GM21576 (cell line): ENCODE data around the gene SLC10A4.
"Not testable (repeated sequence)": the region's sequence is repeated elsewhere in the genome, so short reads cannot be mapped to it uniquely, and the experiment has no call there.

Source experiments
- ATAC-seq: cut with Tn5 transposase; IDR thresholded peaks from one replicate; pipeline ENCODE4 v1.9.1; 2021; ENCODE audit warnings: mild to moderate bottlenecking, moderate library complexity; ENCODE audit not compliant: unreplicated experiment

SLC10A4 gene, protein sequence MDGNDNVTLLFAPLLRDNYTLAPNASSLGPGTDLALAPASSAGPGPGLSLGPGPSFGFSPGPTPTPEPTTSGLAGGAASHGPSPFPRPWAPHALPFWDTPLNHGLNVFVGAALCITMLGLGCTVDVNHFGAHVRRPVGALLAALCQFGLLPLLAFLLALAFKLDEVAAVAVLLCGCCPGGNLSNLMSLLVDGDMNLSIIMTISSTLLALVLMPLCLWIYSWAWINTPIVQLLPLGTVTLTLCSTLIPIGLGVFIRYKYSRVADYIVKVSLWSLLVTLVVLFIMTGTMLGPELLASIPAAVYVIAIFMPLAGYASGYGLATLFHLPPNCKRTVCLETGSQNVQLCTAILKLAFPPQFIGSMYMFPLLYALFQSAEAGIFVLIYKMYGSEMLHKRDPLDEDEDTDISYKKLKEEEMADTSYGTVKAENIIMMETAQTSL

DNA sequence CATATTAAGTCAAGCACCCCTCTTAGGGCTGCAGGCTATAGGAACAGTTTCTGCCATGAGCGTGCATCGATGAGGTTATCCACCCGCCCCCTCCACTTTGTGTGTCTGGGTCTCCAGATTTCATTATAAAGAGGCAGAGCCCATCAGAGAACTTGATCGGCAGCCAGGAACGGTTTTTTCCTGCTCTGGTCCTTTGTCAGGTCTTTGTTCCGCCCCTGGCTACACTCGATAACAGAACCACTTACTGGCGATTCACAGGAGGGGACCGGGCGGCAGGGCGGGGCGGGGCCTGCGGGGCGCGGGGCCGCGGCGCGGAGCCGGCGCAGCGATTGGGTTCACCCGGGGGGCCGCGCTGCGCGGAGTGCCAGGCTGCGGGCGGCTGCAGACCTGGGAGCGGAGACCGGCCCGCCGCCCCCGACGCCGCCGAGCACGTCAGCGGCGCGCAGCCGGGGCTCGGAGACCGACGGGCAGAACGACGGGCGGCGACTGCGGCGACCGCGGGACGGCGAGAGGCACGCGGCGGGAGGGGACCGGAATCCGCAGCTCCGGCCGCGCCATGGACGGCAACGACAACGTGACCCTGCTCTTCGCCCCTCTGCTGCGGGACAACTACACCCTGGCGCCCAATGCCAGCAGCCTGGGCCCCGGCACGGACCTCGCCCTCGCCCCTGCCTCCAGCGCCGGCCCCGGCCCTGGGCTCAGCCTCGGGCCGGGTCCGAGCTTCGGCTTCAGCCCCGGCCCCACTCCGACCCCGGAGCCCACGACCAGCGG is at the start of gene SLC10A4:
SLC10A4 (plus strand) TSS at position 338 of the 771 bp plus-strand sequence; CDS start at position 557, 219 bp downstream.
- no peak for ATAC-seq

DNA sequence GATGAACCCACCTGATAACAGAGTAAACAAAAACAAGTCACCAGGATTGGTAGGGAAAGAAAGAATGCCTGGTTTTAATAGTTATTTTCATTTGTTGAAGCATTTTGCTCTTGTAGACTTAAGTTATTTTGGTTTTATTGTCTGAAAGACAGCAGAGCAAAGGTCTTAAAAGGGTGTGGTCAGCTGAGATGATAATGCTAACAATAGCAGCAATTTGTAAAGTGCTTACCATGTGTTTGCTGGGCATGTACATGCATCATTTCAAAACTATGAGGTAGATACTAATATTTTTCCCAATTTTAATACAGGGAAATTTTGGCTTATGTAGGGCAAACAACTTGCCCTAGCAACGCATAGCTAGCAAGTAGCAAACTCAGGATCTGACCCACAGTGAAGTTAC is 46.8 kb upstream of the SLC10A4 start:
- no peak for ATAC-seq

DNA sequence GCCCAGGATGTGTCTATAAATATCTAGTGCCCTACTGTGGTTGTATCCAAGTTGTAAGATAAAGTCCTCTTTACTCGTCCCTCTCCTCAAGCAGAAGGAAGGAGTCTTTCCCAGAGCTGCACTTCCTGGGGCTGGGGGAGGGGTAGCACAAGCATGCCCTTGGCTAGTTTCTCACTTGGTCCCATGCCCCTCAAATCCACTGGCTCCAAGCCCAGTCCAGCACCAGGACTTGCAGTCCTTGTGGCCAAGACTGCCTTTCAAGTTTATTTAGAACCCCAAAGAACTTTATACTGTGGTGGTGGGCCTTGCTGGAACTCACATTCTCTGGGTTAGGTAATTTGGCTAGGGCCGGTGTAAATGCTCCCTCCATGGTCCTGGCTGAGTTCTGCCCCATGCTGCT is 43.2 kb upstream of the SLC10A4 start:
- no peak for ATAC-seq

DNA sequence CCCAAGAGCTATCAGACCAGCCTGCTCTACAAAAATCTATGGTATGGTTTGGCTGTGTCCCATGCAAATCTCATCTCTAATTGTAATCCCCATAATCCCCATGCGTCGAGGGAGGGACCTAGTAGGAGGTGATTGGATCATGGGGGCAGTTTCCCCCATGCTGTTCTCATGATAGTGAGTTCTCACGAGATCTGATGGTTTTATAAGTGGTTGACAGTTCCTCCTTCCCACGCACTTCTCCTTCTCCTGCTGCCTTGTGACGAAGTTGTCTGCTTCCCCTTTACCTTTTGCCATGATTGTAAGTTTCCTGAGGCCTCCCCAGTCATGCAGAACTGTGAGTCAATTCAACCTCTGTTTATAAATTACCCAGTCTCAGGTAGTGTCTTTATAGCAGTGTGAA is 42.2 kb upstream of the SLC10A4 start:
- not testable (repeated sequence) for ATAC-seq

DNA sequence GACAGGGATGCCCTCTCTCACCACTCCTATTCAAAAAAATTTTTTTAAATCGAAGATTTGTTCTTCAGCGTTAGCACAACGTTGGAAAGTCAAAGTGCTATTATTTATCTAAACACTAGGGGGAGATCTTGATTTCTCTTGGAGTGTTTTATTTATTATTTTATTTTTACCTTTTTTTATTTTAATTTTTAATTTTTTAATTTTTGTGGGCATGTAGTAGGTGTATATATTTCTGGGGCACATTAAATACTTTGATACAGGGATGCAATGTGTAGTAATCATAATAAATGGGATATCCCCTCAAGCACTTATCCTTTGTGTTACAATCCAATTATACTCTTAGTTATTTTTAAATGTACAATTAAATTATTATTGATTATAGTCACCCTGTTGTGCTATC is 37.4 kb upstream of the SLC10A4 start:
- no peak for ATAC-seq

DNA sequence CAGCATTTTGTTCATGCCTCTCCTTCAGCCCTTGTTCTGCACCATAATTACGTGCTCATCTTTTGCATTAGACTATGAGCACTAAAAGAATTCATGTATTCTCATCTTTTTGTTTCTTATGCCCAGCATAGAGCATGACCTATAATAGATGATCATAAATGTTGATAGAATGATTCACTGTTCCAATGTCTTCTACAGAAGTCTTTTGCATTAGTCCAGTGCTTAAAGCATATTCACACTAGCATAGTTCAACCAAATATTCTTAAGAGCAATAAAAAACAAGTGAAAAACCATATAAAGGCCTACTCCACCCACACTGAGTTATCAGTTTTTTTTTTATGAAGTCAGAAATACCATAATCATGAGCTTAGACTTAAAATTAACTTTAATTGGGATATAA is 36.5 kb upstream of the SLC10A4 start:
- ATAC-seq, result no peak

DNA sequence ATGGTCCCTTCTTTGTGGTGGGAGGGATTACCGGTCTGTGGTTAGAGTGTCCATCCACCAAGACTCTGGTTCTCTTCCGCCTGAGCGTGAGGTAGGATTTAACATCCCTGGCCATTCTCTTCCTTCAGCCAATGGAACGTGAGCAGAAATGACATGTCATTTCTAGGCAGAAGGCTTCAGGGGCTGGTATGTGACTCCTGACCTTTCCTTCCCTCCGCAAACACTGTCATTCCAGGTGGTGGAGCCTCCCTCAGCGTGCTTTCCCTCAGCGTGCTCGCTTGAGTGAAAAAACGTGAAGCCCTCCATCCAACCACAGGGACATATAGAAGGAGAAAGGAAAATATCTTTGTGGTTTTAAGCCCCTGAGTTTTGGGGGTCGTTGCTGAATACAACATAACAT is 34.0 kb upstream of the SLC10A4 start:
- no peak for ATAC-seq

DNA sequence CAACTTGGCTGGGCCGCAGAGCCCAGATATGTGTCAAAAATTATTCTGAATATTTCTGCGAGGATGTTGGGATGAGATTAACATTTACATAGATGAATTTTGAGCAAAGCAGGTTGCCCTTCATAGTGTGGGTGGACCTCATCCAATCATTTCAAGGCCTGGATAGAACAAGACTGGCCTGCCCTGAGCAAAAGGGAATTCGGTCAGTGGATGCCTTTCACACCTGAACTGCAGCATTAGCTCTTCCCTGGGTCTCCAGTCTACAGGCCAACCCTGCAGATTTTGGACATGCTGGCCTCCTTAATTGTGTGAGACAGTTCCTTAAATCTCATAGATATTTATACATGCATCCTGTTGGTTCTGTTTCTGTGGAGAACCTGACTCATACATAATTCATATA is 32.4 kb upstream of the SLC10A4 start:
- ATAC-seq, result no peak

DNA sequence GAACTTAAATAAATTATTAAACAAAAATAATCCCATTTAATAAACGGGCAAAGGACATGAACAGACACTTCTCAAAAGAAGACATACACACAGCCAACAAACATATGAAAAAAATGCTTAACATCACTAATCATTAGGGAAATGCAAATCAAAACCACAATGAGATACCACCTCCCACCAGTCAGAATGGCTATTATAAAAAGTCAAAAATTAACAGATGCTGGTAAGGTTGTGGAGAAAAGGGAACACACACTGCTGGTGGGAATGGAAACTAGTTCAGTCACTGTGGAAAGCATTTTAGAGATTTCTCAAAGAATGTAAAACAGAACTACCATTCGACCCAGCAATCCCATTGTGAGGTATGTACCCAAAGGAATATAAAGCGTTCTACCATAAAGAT is 31.5 kb upstream of the SLC10A4 start:
- ATAC-seq, result not testable (repeated sequence)

DNA sequence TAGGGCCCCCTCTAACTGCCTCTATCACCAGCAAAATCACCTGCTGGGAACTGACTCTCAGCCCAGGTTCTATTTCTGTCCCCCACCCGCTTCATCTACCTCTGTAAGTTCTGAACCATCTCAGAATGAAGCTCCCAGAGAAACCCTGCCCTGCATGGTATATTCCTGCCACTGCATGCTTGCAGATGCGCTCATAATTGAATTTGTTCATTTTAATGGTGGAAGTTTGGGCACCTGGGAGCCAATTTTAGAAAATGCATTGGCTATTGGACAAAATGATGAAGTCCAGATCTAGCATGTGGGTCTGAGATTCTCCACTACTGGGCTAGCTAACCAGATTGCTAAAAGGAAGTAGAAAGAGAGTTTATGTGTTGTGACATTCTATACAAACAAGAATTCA is 28.6 kb upstream of the SLC10A4 start:
- ATAC-seq, result no peak

DNA sequence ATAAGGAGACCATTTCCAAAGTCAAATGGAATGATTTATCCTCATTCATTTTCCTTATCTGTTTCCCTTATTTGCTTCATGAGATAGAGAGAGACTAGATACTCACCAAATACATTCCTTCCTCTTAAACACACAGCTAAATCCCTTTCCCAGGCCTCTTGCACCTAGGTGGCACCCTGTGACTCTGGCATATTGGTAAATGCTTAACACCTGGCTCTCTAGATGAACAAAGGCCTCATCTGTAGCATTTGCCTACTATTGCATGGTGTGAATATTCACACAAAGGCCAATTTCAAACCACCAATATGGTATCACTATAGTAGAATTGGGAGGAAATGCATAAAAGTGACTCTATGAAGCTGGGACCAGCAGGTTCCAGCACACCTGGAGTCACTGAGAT is 22.1 kb upstream of the SLC10A4 start:
- ATAC-seq, result no peak

DNA sequence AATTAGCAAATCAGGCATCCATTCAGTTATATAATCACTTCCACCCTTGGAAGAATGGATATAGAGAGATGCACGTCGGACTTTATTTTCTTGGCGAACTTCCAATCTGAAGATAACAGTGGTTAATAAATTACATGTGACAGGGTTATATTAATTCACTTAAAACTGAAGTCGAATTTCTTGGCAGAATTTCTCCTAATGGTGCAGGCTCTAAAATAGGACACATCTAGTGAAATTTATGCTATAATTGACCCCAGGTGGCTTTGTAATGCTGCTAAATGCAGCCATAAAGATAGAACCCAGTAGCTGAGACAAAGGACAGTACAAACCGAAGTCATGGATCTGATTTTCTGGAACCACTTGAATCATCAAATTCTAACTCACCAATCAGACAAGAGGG is 20.8 kb upstream of the SLC10A4 start:
- no peak for ATAC-seq

DNA sequence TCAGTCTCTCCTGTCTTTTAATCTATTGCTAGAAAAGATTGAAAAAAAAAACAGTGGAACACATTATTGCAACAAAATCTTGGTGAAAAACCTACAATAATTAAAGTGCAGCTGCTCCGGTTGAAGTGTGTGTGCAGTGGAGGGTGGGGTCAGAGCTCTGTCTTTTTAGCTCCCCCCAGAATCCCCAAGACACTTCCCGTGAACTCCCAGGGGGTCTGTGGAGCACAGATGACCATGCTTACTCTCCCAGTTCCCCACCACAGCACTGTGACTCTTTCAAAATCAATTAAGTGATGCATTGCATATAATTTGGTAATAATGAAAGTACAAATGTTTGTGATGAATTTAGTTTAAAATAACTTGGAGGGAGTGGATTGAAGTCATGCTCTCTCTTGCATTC is 15.7 kb upstream of the SLC10A4 start:
- no peak for ATAC-seq

DNA sequence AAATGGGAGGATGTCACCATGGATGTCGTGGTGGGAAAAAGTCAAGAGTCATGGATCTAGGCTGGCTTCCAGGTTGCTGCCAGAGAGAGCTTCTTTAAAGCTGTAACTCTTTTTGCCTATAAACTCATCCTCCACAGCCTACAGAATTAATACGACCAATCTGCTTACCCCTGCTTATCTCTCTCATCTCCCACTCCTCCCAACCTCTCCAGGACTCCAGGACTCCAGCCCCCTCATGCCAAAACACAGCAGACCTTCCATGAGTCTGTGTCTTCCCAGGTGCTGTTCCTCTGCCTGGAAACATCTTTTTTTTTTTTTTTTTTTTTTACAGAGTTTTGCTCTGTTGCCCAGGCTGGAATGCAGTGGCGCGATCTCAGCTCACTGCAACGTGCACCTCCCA is 15.3 kb upstream of the SLC10A4 start:
- no peak for ATAC-seq

DNA sequence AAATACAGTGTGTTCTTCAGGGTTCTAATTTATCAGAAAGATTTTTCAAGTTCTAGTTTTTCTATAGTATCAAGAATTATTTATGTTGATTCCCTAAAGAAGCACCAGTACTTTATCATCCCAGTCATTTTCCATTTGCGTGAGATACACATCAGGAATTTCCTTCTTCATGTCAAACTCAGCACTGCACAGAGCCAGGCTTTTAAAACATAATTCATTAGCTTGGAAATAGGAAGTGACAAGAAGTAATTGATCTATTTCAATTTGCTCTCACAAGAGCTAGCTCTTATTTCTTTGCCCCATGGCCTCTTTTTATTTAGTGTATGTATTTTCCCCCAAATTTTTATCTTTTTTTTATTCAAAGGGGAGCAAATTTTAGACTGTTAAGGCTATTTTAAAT is 13.0 kb upstream of the SLC10A4 start:
- ATAC-seq, result no peak

DNA sequence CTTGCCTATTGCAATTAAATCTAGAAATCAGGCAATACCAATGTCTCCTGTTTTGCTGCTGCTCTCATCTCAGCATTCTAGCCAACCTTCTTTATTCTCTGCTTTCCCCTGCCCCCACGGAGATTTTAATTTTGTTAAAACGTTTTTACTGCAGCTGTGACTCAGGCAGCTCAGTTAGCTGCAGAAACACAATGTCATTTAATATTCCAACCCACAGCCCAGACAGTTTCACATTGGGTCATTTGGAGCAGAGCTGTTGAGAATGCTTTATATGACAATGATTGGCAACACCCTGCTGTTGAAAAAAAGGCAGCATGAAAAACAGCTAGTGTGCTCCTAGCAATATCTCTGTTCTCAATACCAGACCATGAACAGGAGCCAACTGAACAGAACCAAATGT is 12.6 kb upstream of the SLC10A4 start:
- ATAC-seq, result no peak

DNA sequence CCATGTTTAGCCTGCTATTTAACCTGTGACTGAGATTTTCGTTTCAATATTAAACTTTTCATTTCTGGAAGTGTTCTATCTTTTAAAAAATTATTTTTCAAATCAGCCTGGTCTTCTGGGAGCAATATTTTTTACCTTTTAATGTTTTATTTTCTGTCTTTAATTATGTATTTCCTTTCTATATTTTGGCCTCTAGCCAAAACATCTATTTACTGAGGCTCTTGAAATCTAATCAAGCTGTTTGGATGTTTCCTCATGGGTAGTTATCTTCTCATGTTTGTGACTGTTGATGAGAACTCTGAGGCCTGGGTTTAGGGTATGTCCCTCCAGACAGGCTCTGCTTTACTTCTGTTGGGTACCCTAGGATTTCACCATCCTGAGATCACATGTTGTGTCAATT is 10.3 kb upstream of the SLC10A4 start:
- no peak for ATAC-seq

DNA sequence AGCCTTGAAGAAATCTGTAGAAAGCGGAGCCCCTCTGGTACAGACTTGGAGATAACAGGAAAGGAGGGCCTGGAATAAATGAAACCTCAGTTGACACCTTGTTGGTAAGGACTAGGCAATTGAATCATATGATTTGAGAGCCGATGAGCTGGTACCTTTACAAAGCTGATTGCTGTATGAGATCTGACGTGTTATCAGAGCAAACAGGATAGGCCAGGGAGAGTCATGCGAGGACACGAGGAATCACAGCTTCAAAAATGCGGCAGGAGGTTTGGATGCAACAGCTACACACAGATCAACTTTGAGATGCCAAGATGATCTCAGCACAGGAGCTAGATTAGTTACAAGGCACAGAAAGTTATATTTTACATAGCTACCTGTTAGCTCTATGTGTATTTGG is 7.4 kb upstream of the SLC10A4 start:
- ATAC-seq, result no peak

DNA sequence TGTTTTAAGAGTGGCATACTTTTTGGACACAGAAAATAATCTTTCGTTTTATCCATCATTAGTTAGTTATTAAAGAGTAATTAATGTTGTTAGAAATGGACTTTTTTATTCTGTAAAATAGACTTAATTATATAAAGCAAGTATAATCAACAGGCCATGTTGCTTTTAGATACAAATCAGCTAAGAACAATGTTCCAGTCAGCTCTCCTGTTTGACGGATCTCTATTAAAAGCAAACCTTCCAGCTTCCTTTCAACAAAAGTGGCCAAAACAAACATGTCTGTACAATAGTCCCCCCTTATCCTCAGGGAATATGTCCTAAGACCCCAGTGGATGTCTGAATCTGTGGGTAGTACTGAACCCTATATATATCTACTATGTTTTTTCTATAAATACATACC is 4.9 kb upstream of the SLC10A4 start:
- no peak for ATAC-seq

DNA sequence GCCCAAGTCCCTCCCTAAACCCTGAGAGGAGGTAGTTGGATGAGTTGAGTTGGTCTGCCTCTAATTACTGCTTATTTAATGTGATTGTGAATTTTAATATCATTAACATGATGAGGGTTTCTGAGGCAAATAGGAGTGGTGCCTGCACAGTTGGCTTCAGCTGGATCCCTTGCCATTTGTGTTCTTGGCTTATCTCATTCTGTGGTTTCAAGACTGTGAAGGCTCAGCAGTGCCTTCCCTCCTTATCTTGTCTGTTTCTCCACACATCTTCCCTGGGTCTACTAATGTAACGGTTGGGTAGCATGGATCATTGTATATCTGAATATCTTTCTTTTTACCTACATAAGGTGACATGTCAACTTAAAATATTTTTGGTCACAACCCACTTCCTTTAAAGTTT is 1.6 kb upstream of the SLC10A4 start:
- no peak for ATAC-seq

DNA sequence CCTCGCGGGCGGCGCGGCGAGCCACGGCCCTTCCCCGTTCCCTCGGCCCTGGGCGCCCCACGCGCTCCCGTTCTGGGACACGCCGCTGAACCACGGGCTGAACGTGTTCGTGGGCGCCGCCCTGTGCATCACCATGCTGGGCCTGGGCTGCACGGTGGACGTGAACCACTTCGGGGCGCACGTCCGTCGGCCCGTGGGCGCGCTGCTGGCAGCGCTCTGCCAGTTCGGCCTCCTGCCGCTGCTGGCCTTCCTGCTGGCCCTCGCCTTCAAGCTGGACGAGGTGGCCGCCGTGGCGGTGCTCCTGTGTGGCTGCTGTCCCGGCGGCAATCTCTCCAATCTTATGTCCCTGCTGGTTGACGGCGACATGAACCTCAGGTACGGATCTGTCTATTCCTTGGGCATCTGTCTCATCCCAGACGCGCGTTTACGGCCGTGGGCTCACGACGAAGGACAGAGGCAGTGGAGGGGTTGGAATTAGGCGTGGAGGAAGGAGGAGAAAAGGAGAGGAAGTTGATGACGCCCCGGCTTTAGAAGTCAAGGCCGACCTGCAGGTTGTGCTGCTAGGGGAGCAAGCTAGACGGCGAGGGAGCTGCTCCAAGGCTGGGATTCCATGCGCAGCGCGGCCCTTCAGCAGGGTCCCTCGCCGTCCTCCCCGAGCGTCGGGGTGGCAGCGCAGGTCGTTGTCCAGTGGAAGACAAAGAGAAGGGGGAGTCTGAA is 792 bp downstream of the SLC10A4 start:
- ATAC-seq, result no peak
